GM23248 (cell line): Measurements from ENCODE around the gene KIF11. TPM values are rescaled to one million over a fixed set of nuclear protein-coding genes. Genes with fewer than 3 reads are reported as not detected.

Experiments
- DNase-seq: peaks from one replicate; pipeline ENCODE4 v3.0.0-alpha.2; 2015
- H2AFZ ChIP-seq: fragments of 200-600 bp; sonication (generic); 2 replicates; pipeline ENCODE4 v1.6.1; 2016; ENCODE audit warnings: antibody characterized with exemption
- H3F3A ChIP-seq: fragments of 200-600 bp; sonication (generic); 2 replicates; pipeline ENCODE4 v1.6.1; 2016; ENCODE audit warnings: mild to moderate bottlenecking, antibody characterized with exemption, mixed run types; ENCODE audit not compliant: insufficient read depth
- H3K27ac ChIP-seq: fragments of 200-600 bp; sonication (generic); 2 replicates; pipeline ENCODE4 v1.5.1; 2016; ENCODE audit warnings: mild to moderate bottlenecking
- H3K27me3 ChIP-seq: fragments of 200-600 bp; sonication (generic); replicated peaks from 2 replicates; pipeline ENCODE4 v1.6.1; 2016; ENCODE audit warnings: mild to moderate bottlenecking; ENCODE audit not compliant: insufficient read depth
- H3K36me3 ChIP-seq: fragments of 200-600 bp; sonication (generic); 2 replicates; pipeline ENCODE4 v1.6.1; 2016; ENCODE audit warnings: low read depth, mild to moderate bottlenecking
- H3K4me1 ChIP-seq: fragments of 200-600 bp; sonication (generic); 2 replicates; pipeline ENCODE4 v1.6.1; 2016; ENCODE audit warnings: mild to moderate bottlenecking; ENCODE audit not compliant: insufficient read depth
- H3K4me2 ChIP-seq: fragments of 200-600 bp; sonication (generic); one replicate; pipeline ENCODE4 v1.6.1; 2016; ENCODE audit warnings: mild to moderate bottlenecking; ENCODE audit not compliant: unreplicated experiment
- H3K4me3 ChIP-seq: fragments of 200-600 bp; sonication (generic); 2 replicates; pipeline ENCODE4 v1.5.1; 2016; ENCODE audit warnings: mild to moderate bottlenecking
- H3K79me2 ChIP-seq: fragments of 200-600 bp; sonication (generic); 2 replicates; pipeline ENCODE4 v1.6.1; 2016; ENCODE audit warnings: mild to moderate bottlenecking; ENCODE audit not compliant: insufficient read depth
- H3K9ac ChIP-seq: fragments of 200-600 bp; sonication (generic); 2 replicates; pipeline ENCODE4 v1.6.1; 2016; ENCODE audit warnings: mild to moderate bottlenecking
- H3K9me2 ChIP-seq: fragments of 200-600 bp; sonication (generic); 2 replicates; pipeline ENCODE4 v1.6.1; 2016; ENCODE audit warnings: mixed run types, mild to moderate bottlenecking, moderate library complexity; ENCODE audit not compliant: insufficient read depth
- H3K9me3 ChIP-seq: fragments of 200-600 bp; sonication (generic); one replicate; pipeline ENCODE4 v1.6.1; 2017; ENCODE audit warnings: low read depth
- H4K20me1 ChIP-seq: fragments of 200-600 bp; sonication (generic); 2 replicates; pipeline ENCODE4 v1.6.0; 2016; ENCODE audit not compliant: insufficient read depth
- EZH2 ChIP-seq: fragments of 200-600 bp; sonication (generic); IDR thresholded peaks from 2 replicates; pipeline ENCODE4 v1.6.1; 2018; ENCODE audit warnings: antibody characterized with exemption, mild to moderate bottlenecking; ENCODE audit not compliant: insufficient read depth, poor library complexity, severe bottlenecking
- EZH2phosphoT487 ChIP-seq: fragments of 200-600 bp; sonication (generic); IDR thresholded peaks from 2 replicates; pipeline ENCODE4 v1.6.1; 2018; ENCODE audit warnings: antibody characterized with exemption, moderate library complexity, mild to moderate bottlenecking, low read depth; ENCODE audit not compliant: insufficient read depth
- WGBS, 2 experiments: methylation state at CpG; one replicate each; pipeline ENCODE4 v1.1.6; 2015 to 2017; ENCODE audit warnings: low lambda C conversion rate in 2 of 2, low coverage in 1 of 2; ENCODE audit errors: missing lambda C conversion rate in 2 of 2; 5-methylcytosine and 5-hydroxymethylcytosine counted together
- in situ Hi-C: fragments of 300-500 bp; cut with MboI; formaldehyde crosslinking; loops from 2 replicates; pipeline ENCODE4 v1.15.0; 2020
- polyA plus RNA-seq: library from polyadenylated mRNA; unstranded; fragments of >200 nt; fragmentation: Nextera tagmentation; extraction: Ambion mirVana; gene quantifications from 2 replicates; pipeline ENCODE4 v1.2.1, GENCODE V29; 2016
- total RNA-seq: library from RNA; depleted of rRNA; stranded (reverse); fragments of >200 nt; shearing (Covaris generic); gene quantifications from 2 replicates; pipeline ENCODE4 v1.2.3, GENCODE V29; 2014

Gene KIF11
- total and polyA plus RNA-seq, 2 experiments from 2014 or later, result 10.8 to 16.2 TPM

- WGBS, 2 experiments, result 27 to 35% methylated on average over 34 to 35 of the region's 35 CpGs
- Histone ChIP-seq H3K27me3 (peaks cover 54% of the 10 kb centered on the region), H3K4me1 (no peaks in the 10 kb centered on the region), H3K9me2 (no peaks in the 10 kb centered on the region), H3K4me3 (no peak overlapping the region), H3K4me2 (no peak overlapping the region), H3K36me3 (no peaks in the 10 kb centered on the region), H4K20me1 (no peaks in the 10 kb centered on the region), H3K9me3 (no peaks in the 10 kb centered on the region), H3K27ac (no peak overlapping the region), H2AFZ (no peak overlapping the region), H3F3A (0 out of 2 replicates have a peak, but pooled peaks cover 14% of the 10 kb centered on the region), H3K9ac (no peak overlapping the region), H3K79me2 (no peaks in the 10 kb centered on the region)
- in situ Hi-C loops, result no loop called here
- no peak for DNase-seq
- TF ChIP-seq EZH2 (no peak), EZH2phosphoT487 (no peak)
Measured at GRCh38 chr10:92691591-92692079, 98.7 kb downstream of the KIF11 start.

- Histone ChIP-seq H3F3A (0 out of 2 replicates have a peak, but pooled peaks cover 14% of the 10 kb centered on the region), H3K9me3 (no peaks in the 10 kb centered on the region), H3K79me2 (no peaks in the 10 kb centered on the region), H4K20me1 (no peaks in the 10 kb centered on the region), H3K36me3 (no peaks in the 10 kb centered on the region), H3K27me3 (peaks cover 52% of the 10 kb centered on the region), H3K9ac (no peak overlapping the region), H2AFZ (no peak overlapping the region), H3K27ac (no peak overlapping the region), H3K9me2 (no peaks in the 10 kb centered on the region), H3K4me2 (no peak overlapping the region), H3K4me1 (no peaks in the 10 kb centered on the region), H3K4me3 (no peak overlapping the region)
- 17 to 22% methylated on average over 32 to 34 of the region's 34 CpGs for WGBS, 2 experiments
- no peak for DNase-seq
- in situ Hi-C loops, result no loop called here
- TF ChIP-seq EZH2phosphoT487 (no peak), EZH2 (no peak)
Measured at GRCh38 chr10:92692080-92692671, 99.2 kb downstream of the KIF11 start.

GRCh38 chr10:92692697-92693533 lies 100.0 kb downstream of the KIF11 start:
- Histone ChIP-seq H4K20me1 (no peaks in the 10 kb centered on the region), H3K9ac (no peak overlapping the region), H3K27me3 (peaks cover 52% of the 10 kb centered on the region), H3F3A (0 out of 2 replicates have a peak, but pooled peaks cover 20% of the 10 kb centered on the region), H3K27ac (no peak overlapping the region), H3K79me2 (no peaks in the 10 kb centered on the region), H2AFZ (no peak overlapping the region), H3K4me1 (no peaks in the 10 kb centered on the region), H3K9me2 (no peaks in the 10 kb centered on the region), H3K4me2 (no peak overlapping the region), H3K9me3 (no peaks in the 10 kb centered on the region), H3K4me3 (no peak overlapping the region), H3K36me3 (no peaks in the 10 kb centered on the region)
- 31 to 35% methylated on average over 7 of the region's 7 CpGs for WGBS, 2 experiments
- TF ChIP-seq EZH2, result peak; percentile 82
- TF ChIP-seq EZH2phosphoT487, result no peak
- in situ Hi-C loops, result no loop called here
- DNase-seq, result no peak

- WGBS, 2 experiments, result 73 to 84% methylated on average over 1 of the region's 1 CpG
- Histone ChIP-seq H2AFZ (no peak overlapping the region), H3K9ac (no peak overlapping the region), H3K4me2 (no peak overlapping the region), H3K4me1 (no peaks in the 10 kb centered on the region), H3K9me3 (no peaks in the 10 kb centered on the region), H4K20me1 (no peaks in the 10 kb centered on the region), H3K79me2 (no peaks in the 10 kb centered on the region), H3K27ac (no peak overlapping the region), H3K36me3 (no peaks in the 10 kb centered on the region), H3F3A (0 out of 2 replicates have a peak, but pooled peaks cover 21% of the 10 kb centered on the region), H3K9me2 (no peaks in the 10 kb centered on the region), H3K4me3 (no peak overlapping the region), H3K27me3 (peaks cover 52% of the 10 kb centered on the region)
- DNase-seq, result no peak
- TF ChIP-seq EZH2 (no peak), EZH2phosphoT487 (no peak)
- in situ Hi-C loops, result no loop called here
Measured at GRCh38 chr10:92693534-92693893, 100.6 kb downstream of the KIF11 start.
